ENCODE data around the gene SLC29A3. TPM values are rescaled to one million over a fixed set of nuclear protein-coding genes. Genes with fewer than 3 reads are reported as not detected.

SLC29A3 gene
- total and polyA plus RNA-seq, 10 of the 15 experiments (the other 5 are each of a cell fraction or from before 2014, with no cell fraction given) = 1.5 to 4.0 (median 2.7) TPM

DNA sequence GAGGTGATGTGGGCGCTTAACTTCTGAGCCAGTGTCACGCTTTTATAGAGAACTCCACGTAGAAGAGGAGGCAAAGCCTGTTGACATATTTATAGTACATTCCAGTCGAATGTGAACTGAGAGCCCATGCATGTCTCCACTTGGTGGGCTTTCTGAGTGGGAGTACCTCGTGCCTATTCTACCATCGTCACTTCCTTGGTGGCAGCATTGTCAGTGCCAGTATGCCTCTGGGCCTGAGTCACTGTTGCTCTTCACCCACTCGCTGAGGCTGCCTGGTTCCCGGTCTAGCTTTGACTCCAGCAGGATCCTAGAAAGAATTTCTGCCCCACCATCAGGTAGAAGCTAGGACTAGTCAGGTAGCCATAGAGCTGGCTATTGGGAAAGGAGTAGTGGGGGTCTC, 47.6 kb downstream of the SLC29A3 start (continued):
- TF ChIP-seq, protein P1, sequence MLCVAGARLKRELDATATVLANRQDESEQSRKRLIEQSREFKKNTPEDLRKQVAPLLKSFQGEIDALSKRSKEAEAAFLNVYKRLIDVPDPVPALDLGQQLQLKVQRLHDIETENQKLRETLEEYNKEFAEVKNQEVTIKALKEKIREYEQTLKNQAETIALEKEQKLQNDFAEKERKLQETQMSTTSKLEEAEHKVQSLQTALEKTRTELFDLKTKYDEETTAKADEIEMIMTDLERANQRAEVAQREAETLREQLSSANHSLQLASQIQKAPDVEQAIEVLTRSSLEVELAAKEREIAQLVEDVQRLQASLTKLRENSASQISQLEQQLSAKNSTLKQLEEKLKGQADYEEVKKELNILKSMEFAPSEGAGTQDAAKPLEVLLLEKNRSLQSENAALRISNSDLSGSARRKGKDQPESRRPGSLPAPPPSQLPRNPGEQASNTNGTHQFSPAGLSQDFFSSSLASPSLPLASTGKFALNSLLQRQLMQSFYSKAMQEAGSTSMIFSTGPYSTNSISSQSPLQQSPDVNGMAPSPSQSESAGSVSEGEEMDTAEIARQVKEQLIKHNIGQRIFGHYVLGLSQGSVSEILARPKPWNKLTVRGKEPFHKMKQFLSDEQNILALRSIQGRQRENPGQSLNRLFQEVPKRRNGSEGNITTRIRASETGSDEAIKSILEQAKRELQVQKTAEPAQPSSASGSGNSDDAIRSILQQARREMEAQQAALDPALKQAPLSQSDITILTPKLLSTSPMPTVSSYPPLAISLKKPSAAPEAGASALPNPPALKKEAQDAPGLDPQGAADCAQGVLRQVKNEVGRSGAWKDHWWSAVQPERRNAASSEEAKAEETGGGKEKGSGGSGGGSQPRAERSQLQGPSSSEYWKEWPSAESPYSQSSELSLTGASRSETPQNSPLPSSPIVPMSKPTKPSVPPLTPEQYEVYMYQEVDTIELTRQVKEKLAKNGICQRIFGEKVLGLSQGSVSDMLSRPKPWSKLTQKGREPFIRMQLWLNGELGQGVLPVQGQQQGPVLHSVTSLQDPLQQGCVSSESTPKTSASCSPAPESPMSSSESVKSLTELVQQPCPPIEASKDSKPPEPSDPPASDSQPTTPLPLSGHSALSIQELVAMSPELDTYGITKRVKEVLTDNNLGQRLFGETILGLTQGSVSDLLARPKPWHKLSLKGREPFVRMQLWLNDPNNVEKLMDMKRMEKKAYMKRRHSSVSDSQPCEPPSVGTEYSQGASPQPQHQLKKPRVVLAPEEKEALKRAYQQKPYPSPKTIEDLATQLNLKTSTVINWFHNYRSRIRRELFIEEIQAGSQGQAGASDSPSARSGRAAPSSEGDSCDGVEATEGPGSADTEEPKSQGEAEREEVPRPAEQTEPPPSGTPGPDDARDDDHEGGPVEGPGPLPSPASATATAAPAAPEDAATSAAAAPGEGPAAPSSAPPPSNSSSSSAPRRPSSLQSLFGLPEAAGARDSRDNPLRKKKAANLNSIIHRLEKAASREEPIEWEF (IDR thresholded peaks at IDR 0.05; ENCODE audit: insufficient replicate concordance, low read depth, low read length) = no peak
- TF ChIP-seq, protein P2, sequence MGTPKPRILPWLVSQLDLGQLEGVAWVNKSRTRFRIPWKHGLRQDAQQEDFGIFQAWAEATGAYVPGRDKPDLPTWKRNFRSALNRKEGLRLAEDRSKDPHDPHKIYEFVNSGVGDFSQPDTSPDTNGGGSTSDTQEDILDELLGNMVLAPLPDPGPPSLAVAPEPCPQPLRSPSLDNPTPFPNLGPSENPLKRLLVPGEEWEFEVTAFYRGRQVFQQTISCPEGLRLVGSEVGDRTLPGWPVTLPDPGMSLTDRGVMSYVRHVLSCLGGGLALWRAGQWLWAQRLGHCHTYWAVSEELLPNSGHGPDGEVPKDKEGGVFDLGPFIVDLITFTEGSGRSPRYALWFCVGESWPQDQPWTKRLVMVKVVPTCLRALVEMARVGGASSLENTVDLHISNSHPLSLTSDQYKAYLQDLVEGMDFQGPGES (IDR thresholded peaks at IDR 0.05) = no peak
- no peak for TF ChIP-seq ZBTB40 (IDR thresholded peaks at IDR 0.05; ENCODE audit: borderline replicate concordance)
- TF ChIP-seq BACH1 (IDR thresholded peaks at IDR 0.05; ENCODE audit: borderline replicate concordance) = no peak
- no peak for TF ChIP-seq CREB1 (IDR thresholded peaks at IDR 0.05; ENCODE audit: low read depth)
- TF ChIP-seq KDM1A (IDR thresholded peaks at IDR 0.05; ENCODE audit: borderline replicate concordance) = no peak
- no peak for TF ChIP-seq LARP7 (IDR thresholded peaks at IDR 0.05)
- no peak for TF ChIP-seq POU2F2 (IDR thresholded peaks at IDR 0.05; ENCODE audit: borderline replicate concordance, low read depth, low read length)
- no peak for TF ChIP-seq CREM (IDR thresholded peaks at IDR 0.05; ENCODE audit: low read depth)
- no peak for TF ChIP-seq BCLAF1 (IDR thresholded peaks at IDR 0.05)

Measured in GM12878 (cell line).